ENCODE data around the gene EXD2.

DNA sequence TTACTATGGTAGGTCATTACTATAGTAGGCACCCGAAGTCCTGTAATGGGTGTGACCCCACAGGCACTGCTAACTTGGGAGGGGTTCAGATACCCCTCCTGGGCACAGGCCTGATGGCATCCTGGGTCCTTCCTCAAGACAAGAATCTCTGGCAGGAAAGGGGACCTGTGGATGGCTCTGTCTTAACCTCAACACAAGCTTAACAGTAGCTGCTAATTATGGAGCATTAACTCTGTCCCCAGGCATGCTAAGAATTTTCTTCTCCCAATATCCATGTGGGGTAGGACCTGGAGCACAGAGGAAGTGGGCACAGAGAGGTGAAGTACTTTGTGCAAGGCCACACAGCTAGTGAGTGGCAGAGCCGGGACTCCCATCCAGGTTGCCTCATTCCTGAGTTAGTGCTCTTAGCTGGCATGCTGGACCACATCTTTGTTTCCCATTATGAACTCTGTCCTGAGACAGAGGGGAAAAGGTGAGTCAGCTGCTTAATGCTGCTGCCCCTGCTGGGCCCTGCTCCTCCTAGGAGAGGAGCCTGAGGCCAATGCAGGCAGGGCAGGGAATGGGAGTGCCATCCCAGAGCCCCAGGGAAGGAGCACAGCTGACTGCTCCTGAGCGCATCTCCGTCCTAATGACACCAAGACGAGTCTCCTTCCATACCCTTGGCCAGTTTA, 100.7 kb downstream of the EXD2 start:
- TF ChIP-seq GATA2 (IDR thresholded peaks at IDR 0.05; ENCODE audit: low read depth, low read length): no peak
- TF ChIP-seq GATA3 (IDR thresholded peaks at IDR 0.05; ENCODE audit: low read depth, low read length): no peak
